GM21576 (cell line): ENCODE data around the gene EDDM13.
"Not testable (repeated sequence)": the region's sequence is repeated elsewhere in the genome, so short reads cannot be mapped to it uniquely, and the experiment has no call there.

Source experiments
- ATAC-seq: cut with Tn5 transposase; IDR thresholded peaks from one replicate; pipeline ENCODE4 v1.9.1; 2021; ENCODE audit warnings: mild to moderate bottlenecking, moderate library complexity; ENCODE audit not compliant: unreplicated experiment

Gene EDDM13

DNA sequence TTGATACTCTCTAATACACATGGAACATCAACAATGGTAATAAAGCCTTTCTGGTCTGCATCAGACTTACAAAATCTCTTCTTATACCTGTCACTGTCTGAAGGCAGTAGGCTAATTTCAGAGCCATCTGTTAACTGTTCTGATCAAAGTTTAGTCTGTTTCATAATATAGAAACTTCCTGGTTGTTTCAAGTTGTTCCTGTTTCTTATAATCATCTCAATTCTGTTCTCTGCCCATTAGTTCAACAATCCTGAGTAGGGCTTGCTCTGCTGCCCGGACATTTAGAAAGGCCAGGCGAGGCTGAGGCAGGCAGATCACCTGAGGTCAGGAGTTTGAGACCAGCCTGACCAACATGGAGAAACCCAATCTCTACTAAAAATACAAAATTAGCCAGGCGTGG is 47.4 kb downstream of the EDDM13 start:
- ATAC-seq = no peak

DNA sequence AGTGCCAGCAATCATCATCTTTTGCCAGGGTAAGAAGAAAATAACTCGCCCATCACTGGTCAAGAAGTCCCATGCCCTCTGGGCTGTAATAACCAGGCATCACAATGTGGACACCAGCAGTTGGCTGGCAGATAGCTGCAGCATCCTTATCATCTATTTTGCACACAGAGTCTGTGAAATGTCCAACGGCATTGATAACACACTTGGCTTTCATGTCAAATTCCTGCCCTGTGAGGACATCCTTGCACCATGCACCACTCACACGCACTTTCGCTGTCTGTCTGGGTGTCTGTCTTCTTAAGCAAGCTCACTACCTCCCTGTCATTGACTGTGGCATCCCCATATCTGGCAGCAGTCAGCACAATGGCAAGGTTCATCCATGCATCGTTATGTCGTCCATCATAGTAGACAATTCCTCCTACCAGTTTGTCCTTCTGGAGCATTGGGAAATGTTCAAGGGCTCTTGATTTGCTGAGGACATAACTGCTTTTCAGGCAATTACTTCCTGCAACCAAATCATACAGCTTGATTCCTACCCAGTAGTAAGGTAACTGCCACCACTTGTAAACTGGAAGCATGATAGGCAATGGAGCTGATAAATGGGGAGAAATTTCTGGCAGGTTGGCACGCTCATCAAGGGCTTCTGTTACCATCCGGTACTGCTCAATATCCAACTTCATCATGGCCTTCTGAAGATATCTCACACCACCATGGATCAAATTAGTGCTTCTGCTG is 48.9 kb downstream of the EDDM13 start:
- no peak for ATAC-seq

DNA sequence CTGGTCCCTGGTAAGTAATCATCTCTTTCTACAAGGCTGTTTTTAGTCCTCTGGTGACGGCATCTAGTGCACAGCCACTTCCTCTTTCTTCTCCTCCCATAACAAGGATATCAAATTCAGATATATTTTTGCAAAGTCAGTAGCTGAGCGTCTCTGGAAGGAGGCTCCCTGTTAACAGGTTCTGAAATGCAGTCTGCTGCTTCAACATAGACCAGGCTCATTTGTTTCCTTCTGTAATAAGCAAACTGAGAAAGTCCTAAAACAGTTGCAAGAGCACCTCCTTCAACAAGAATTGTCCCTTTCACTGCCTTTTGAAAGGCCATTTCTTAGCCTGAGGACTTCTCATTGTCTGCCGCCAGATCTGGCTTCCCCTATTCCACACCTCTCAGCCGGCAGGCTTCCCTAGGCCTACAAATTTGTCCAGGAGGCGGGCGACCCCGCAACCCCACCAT is 49.5 kb downstream of the EDDM13 start:
- ATAC-seq = no peak

DNA sequence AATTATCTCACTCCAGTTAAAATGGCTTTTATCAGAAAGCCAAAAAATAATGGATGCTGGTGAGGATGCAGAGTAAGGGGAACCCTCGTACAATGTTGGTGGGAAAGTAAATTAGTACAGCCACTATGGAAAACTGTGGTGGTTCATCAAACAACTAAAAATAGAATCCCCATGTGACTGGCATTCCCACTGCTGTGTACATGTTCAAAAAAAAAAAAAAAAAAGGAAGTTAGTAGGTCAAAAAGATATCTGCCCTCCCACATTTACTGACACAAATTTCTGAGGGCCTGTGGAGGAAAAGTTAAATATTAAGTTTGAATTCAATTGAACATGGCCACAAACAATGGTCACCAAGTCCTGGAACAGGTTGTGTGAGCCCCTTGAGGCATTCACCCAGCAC is 51.9 kb downstream of the EDDM13 start:
- no peak for ATAC-seq

DNA sequence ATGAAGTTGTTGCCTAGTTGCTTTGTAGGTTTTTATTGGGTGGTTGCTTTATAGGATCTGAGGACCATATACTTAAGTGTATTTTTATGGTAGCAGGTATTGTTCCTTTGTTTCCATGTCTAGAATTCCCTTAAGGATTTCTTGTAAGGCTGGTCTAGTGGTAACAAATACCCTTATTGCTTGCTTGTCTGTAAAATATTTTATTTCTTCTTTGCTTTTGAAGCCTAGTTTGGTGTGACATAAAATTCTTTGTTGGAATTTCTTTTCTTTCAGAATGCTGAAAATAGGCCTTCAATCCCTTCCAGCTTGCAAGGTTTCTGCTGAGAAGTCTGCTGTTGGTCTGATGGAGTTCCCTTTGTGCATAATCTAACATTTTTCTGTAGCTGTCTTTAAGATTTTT is 60.1 kb downstream of the EDDM13 start:
- ATAC-seq = no peak

DNA sequence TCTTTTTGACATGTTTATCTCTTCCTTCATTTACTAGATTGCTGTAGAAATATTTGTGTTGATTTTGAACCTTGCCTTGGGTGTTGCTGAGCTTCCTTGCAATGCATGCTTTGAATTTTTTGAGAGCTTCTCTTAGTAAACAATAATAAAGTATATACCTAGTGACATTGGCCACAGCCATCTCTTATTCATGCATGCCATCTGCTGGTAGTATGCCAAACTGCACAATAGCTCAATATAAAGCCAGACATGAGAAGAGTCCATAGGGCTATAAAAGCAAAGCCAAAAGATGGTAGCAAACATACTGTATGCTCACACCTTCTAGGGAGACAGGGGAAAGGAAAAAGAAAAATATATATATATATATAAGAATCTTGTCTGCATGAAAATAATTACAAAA is 61.0 kb downstream of the EDDM13 start:
- no peak for ATAC-seq

DNA sequence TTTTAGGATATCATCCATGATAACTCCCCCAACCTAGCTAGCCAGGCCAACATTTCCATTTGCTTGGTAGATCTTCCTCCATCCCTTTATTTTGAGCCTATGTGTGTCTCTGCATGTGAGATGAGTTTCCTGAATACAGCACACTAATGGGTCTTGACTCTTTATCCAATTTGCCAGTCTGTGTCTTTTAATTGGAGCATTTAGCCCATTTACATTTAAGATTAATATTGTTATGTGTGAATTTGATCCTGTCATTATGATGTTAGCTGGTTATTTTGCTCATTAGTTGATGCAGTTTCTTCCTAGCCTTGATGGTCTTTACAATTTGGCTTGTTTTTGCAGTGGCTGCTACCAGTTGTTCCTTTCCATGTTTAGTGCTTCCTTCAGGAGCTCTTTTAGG is 62.8 kb downstream of the EDDM13 start:
- ATAC-seq = not testable (repeated sequence)

DNA sequence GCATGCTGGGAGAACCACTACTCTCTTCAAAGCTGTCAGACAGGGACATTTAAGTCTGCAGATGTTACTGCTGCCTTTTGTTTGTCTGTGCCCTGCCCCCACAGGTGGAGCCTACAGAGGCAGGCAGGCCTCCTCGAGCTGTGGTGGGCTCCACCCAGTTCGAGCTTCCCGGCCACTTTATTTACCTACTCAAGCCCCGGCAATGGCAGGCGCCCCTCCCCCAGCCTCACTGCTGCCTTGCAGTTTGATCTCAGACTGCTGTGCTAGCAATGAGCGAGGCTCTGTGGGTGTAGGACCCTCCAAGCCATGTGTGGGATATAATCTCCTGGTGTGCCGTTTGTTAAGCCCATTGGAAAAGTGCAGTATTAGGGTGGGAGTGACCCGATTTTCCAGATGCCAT is 64.5 kb downstream of the EDDM13 start:
- ATAC-seq = not testable (repeated sequence)

DNA sequence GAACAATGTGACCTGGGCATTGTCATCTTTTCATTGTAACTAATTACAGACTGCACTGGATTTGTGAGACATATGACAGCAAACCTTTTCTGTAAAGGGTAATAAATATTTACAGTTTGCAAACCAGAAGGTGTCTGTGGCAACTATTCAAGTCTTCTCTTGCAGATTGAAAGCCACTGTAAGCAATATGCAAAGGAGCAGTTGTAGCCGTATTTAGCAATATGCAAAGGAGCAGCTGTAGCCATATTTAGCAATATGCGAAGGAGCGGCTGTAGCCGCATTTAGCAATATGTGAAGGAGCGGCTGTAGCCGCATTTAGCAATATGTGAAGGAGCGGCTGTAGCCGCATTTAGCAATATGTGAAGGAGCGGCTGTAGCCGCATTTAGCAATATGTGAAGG is 66.5 kb downstream of the EDDM13 start:
- not testable (repeated sequence) for ATAC-seq

DNA sequence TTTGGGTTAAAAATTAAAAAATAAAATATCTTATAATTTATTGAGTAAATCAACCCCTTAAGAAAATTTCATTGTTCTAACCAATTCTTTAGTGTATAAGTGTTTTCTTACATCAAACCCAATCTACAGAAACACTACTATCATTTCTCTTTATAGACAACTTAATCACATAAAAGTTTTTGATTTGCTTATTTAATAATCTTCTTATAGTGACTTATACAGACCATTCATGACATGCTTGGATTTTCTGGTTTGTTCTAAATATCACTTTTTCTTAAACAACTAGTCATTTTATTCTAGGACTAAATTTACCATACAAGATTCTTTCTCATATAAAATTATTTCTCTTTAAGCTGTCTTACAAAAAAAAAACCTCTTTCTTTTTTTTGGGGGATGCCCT is 69.4 kb downstream of the EDDM13 start:
- ATAC-seq = no peak

DNA sequence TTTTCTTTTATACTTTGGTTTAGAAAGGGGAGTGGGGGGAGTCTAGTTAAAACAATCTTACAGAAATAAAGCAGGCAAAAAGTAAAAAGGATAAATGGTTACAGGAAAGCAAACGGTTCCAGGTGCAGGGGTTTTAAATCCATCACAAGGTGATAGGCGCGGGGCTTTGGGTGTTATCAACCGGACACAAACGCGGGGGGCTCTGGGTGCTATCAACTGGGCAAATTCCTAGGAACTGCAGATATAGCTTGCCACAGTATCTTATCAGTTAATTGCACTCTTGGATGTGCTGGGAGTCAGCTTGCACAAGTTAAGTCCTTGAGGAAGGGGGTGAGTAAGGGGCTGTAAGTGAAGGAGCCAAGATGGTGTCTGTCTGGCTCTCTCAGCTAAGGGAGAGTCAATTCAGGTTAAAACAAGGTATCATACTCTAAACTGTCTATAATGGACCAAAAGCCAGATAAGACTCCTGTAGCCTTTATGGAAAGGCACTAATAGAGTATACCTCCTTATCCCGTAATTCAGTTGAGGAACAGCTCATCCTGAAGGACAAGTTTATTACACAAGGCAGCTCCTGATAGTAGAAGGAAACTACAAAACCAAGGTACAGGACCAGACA is 74.7 kb downstream of the EDDM13 start:
- ATAC-seq = no peak

DNA sequence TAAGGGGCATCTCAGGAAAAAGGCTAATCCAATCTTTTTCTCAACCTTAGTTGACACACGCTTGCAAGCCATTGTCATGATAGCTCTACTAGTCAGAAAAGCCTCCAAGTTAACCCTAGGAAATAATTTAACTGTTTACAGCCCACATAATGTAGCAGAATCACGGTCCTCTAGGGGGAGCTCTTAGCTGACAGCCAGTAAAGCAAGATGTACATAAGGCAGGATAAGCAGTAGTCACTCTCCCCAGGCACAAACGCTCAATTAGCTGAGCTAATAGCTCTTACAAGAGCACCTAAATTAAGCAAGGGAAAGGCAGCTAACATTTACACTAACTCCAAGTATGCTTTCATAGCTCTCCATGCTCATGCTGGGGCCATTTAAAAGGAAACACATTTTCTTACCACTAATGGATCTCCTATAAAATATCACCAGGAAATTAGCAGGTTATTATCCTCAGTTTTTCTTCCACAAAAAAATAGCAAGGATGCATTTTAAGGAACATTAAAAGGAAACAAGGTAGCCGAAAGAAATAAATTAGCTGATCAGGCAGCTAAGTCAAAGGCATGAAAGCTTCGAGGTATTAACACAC is 75.8 kb downstream of the EDDM13 start:
- ATAC-seq = no peak

DNA sequence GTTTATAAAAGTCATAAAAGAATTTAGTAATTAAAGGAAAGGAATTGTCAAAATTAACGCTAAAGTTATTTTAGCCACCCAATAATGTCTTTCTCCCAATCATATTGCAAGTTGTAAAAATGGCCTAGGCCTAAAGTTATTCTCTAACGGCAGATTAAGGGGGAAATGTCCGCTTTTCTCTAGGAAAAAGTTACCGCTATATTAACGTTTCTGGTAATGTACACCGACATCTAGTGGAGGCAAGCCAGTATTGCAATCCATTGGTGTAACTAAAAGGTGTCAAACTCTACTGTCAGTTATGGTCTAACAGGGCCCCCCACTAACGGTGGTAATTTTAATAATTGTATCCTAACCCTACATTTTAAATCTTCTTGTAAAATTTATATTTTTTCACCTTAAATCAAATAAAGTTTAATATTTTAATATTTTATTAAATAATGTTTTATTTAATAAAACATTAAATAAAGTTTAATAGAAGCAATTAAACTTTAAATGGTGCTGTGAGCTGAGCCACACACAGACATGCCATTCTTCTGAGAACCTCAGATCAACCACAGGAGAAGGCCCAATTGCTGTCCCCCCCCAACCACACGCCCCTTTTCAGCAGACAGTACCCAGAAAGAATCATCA is 78.0 kb downstream of the EDDM13 start:
- ATAC-seq = no peak

DNA sequence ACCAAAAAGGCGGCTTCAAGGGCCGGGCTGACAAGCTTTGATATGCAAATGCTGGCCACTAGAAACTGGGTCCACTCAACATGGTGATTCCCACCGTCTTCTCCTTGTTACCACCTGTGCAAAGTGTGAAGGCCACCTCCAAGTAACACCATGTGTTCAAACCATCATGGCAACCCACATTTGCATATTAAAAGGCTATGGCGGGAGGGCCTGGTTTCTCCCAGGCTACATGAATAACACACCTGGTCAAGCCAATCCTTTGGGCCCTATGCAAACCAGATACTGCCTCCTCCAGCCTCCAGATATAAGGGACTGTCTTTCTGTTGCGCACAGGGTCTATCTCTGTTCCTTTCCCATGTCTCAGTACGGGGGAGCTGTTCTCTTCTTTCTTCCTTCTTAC is 78.7 kb downstream of the EDDM13 start:
- no peak for ATAC-seq

DNA sequence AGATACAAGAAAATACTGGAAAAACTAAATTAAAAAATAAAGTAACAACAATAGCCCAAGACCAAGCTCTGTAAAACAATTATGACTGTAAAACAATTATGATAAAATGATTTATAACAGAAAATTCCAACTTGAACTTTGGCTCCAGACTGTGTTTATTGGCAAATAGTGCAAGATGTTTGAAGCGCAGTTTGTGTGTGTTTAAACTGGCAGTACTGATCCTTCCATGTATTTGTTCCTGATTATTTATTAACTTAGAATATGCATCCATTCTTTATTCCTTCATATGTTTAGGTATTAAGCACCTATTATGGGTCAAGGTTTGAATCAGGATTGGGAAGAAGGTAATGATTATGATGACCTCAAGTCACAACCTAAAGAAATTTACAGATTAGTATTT is 83.0 kb downstream of the EDDM13 start:
- ATAC-seq = no peak

DNA sequence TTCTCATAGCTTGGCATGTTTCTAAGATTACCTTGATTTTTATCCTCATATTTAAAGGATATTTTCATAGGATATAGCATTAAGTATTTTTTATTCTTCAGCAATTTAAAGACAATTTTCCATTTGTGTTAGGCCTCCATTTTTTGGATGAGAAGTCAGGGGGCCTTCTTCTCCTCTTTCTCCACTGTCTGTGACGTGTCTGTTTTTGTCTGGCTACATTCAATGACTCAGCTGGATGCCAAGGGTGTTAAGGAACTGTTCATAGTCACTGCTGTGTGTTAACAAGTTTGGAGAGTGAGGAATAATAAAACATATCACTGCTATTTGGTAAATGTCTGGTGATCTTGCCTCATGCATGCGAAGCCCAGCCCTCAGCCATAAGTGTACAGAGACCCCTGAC is 84.4 kb downstream of the EDDM13 start:
- ATAC-seq = no peak
